ENCODE data around the gene YARS1.

GRCh38 chr1:32741059-32741412 lies 76.1 kb downstream of the YARS1 start:
- TF ChIP-seq YY1 (IDR thresholded peaks at IDR 0.05; ENCODE audit: insufficient read depth, insufficient read length) (no peak), ZNF274 (IDR thresholded peaks at IDR 0.05; ENCODE audit: low read depth, low read length) (no peak), SUZ12 (IDR thresholded peaks at IDR 0.05; ENCODE audit: extremely low read depth, insufficient read depth, insufficient read length) (no peak)
